Esophagus squamous epithelium (tissue), 5 donors: ENCODE data around the gene EFNA1. TPM values are rescaled to one million over a fixed set of nuclear protein-coding genes. Genes with fewer than 3 reads are reported as not detected.

Experiments used
- DNase-seq: peaks from one replicate; lab custom pipeline; 2025; lab: John Stamatoyannopoulos, UW
- H3K27ac ChIP-seq, 4 donors: fragments of 200-600 bp; sonication (generic); one replicate each; pipeline ENCODE4 v1.5.1; 2016 to 2019; ENCODE audit warnings: mild to moderate bottlenecking in 1 of 4
- H3K27me3 ChIP-seq, 4 donors: fragments of 200-600 bp; sonication (generic); 1 replicate in 3 of 4; 2 replicates in 1 of 4; pipeline versions ENCODE4 v1.5.1 to v1.6.0; 2017 to 2021; ENCODE audit warnings: antibody characterized with exemption in 1 of 4
- H3K36me3 ChIP-seq, 3 donors: fragments of 200-600 bp; sonication (generic); one replicate each; pipeline ENCODE4 v1.5.1; 2016 to 2019
- H3K4me1 ChIP-seq, 3 donors: fragments of 200-600 bp; sonication (generic); one replicate each; pipeline ENCODE4 v1.5.1; 2017 to 2019
- H3K4me3 ChIP-seq, 4 donors: fragments of 200-600 bp; sonication (generic); 1 replicate in 3 of 4; 2 replicates in 1 of 4; pipeline ENCODE4 v1.5.1; 2016 to 2019; ENCODE audit warnings: mild to moderate bottlenecking in 2 of 4, moderate library complexity in 1 of 4
- H3K9me3 ChIP-seq, 3 donors: fragments of 200-600 bp; sonication (generic); one replicate each; pipeline ENCODE4 v1.5.1; 2016 to 2019
- CTCF ChIP-seq, 6 experiments: fragments of 450-650 bp in 4 of 6; fragments of 200-600 bp in 2 of 6; sonication (generic) in 2 of 6; IDR thresholded peaks; one replicate each; pipeline ENCODE4 v1.5.1; 2016 to 2019; ENCODE audit warnings: antibody characterized with exemption in 6 of 6, mild to moderate bottlenecking in 4 of 6, moderate library complexity in 4 of 6
- POLR2A ChIP-seq, 4 donors: fragments of 450-650 bp; IDR thresholded peaks; one replicate each; pipeline ENCODE4 v1.6.1; 2017; ENCODE audit warnings: antibody characterized with exemption in 4 of 4, mild to moderate bottlenecking in 4 of 4, moderate library complexity in 3 of 4
- WGBS, 2 donors: methylation state at CpG; one replicate each; pipeline ENCODE4 v1.1.5; 2018; 5-methylcytosine and 5-hydroxymethylcytosine counted together
- intact Hi-C: fragments of 100-400 bp; cut with DNase I; formaldehyde crosslinking; loops from one replicate; pipeline ENCODE4 v1.15.0; 2022
- total RNA-seq, 4 donors: library from RNA; depleted of rRNA; stranded (reverse); fragments of >200 nt; gene quantifications; one replicate each; pipeline ENCODE4 v1.1.0, GENCODE V29; 2016
- donor health status: DM: yes; HTN: yes; CAD: no.

The EFNA1 gene
- total RNA-seq, 4 donors from 2014 or later: 30.2 to 42.9 (median 31.0) TPM

DNA sequence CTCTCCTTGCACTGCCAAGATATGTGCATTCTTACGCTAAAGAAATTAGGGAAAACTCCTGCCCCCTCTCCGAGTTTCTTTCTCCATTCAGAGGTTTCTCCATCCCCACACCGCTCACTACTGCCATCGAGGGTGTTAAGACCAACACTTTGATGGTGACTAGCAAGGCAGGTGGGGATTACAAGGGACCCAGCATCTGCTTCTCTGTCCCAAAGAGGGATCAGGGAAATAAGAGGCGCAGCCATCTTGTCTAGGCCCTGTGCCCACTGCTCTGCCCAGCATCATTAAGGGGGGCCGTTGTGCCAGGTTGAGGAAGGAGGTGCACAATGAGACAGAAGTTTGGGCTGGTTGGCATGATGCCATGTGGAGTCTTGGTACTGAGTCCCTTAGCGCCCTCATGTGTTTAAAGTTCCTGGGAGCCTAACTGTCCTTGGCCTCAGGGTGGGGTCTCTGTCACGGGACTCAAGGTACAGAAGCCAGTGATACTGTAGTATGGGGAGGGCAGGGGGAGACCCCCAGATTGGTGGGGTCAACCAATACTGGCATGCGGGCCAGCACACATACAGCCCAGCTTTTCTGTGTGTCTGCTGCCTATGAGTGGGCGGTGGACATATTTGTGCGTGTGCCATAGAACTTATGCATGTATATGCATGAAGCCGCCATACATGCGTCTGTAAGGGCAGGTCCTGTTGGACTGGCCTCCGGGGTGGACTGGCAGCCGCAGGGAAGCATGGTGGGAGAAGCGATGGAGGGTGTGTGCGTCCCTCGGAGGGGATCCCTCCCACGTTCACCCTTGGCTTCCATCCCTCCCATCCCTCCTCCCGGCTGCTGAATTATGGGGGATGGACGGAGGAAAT, 43.6 kb upstream of the EFNA1 start:
- no peak for DNase-seq
- Histone ChIP-seq H3K36me3 (peaks cover 0 to 8% (median 0%) of the 10 kb centered on the region in 3 donors), H3K4me3 (peak overlapping the region; percentile 59 to 84 (median 70)), H3K4me1 (peaks cover 63 to 73% (median 64%) of the 10 kb centered on the region in 3 donors), H3K9me3 (no peaks in the 10 kb centered on the region), H3K27ac (peak overlapping the region; percentile 90 to 97 (median 96)), H3K27me3 (peaks cover 0 to 54% (median 20%) of the 10 kb centered on the region in 4 donors)
- TF ChIP-seq POLR2A (IDR thresholded peaks at IDR 0.05) (no peak), CTCF (IDR thresholded peaks at IDR 0.05) (peak in 2 of 6 experiments; percentile 37 to 38)
- intact Hi-C loops: loop anchor here (2.0 kb wide), 1 partner anchor 21 kb away; the partner anchor contains the start of gene EFNA4
- 22 to 26% methylated on average over 9 to 21 of the region's 21 CpGs for WGBS, 2 donors

DNA sequence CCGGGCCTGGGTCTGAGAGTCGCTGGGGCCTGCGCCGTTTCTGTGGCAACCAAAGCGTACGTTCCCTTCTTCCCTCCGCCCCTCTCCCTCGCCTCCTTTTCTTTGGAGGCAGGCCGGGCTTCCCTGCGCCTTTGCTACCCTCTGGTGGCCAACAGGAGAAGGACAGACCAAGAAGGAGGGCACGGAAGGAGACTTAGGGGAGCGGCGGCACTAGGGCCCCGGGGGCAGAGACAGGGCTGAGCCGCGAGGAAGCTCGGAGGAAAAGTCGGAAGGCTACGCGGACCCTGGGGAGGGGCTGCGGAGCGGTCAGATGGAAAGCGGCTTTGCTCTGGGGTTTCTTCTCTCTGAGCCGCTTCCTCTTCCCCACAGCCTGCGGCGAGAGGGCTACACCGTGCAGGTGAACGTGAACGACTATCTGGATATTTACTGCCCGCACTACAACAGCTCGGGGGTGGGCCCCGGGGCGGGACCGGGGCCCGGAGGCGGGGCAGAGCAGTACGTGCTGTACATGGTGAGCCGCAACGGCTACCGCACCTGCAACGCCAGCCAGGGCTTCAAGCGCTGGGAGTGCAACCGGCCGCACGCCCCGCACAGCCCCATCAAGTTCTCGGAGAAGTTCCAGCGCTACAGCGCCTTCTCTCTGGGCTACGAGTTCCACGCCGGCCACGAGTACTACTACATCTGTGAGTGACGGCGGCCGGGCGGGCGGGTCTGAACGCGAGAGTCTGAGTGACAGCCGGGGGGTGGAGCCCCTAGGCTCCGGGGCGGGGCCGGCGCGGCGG, 42.8 kb upstream of the EFNA1 start:
- H3K27ac ChIP-seq: peak overlapping the region; percentile 90 to 97 (median 96)
- H3K4me3 ChIP-seq: peak overlapping the region; percentile 59 to 84 (median 70)
- TF ChIP-seq CTCF (IDR thresholded peaks at IDR 0.05) (peak; percentile 85 to 99 (median 98)), POLR2A (IDR thresholded peaks at IDR 0.05) (peak in 1 of 4 donors; percentile 40)
- H3K9me3 ChIP-seq: no peaks in the 10 kb centered on the region
- WGBS, 2 donors: 0% methylated on average over 2 to 19 of the region's 67 CpGs
- DNase-seq: peak; percentile 69
- peaks cover 0 to 46% (median 16%) of the 10 kb centered on the region in 4 donors for H3K27me3 ChIP-seq
- intact Hi-C loops: loop anchor here (2.0 kb wide), 1 partner anchor 22 kb away; the partner anchor contains the start of gene EFNA4
- peaks cover 55 to 65% (median 56%) of the 10 kb centered on the region in 3 donors for H3K4me1 ChIP-seq
- peaks cover 0 to 8% (median 0%) of the 10 kb centered on the region in 3 donors for H3K36me3 ChIP-seq

- peak; percentile 40 for DNase-seq
- intact Hi-C loops: loop anchor here (2.0 kb wide), 1 partner anchor 23 kb away; the partner anchor contains the start of gene EFNA4
- Histone ChIP-seq H3K36me3 (peaks cover 0 to 8% (median 0%) of the 10 kb centered on the region in 3 donors), H3K4me3 (peak overlapping the region; percentile 59 to 84 (median 70)), H3K4me1 (peaks cover 48 to 58% (median 49%) of the 10 kb centered on the region in 3 donors), H3K9me3 (no peaks in the 10 kb centered on the region), H3K27ac (peak overlapping the region; percentile 90 to 97 (median 96)), H3K27me3 (peaks cover 0 to 39% (median 9%) of the 10 kb centered on the region in 4 donors)
- 1% methylated on average over 16 to 20 of the region's 32 CpGs for WGBS, 2 donors
- TF ChIP-seq POLR2A (IDR thresholded peaks at IDR 0.05): no peak
- no peak for TF ChIP-seq CTCF (IDR thresholded peaks at IDR 0.05)
Observed at GRCh38 chr1:155085504-155086127, 42.1 kb upstream of the EFNA1 start.

DNA sequence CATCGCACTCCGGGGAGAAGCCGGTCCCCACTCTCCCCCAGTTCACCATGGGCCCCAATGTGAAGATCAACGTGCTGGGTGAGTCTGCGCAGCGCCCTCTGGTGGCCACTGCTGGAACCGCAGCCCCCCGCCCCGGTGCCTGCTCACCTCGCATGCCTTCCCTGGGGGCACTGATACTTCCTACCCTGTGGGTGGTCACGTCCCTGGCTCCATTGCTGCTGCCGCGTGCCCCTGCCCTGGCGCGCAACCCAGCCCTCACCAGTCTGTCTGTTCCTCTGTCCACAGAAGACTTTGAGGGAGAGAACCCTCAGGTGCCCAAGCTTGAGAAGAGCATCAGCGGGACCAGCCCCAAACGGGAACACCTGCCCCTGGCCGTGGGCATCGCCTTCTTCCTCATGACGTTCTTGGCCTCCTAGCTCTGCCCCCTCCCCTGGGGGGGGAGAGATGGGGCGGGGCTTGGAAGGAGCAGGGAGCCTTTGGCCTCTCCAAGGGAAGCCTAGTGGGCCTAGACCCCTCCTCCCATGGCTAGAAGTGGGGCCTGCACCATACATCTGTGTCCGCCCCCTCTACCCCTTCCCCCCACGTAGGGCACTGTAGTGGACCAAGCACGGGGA, 41.4 kb upstream of the EFNA1 start:
- Histone ChIP-seq H3K27me3 (peaks cover 0 to 39% (median 8%) of the 10 kb centered on the region in 4 donors), H3K36me3 (peaks cover 0 to 8% (median 0%) of the 10 kb centered on the region in 3 donors), H3K4me1 (peaks cover 42 to 55% (median 44%) of the 10 kb centered on the region in 3 donors), H3K27ac (peak overlapping the region; percentile 90 to 97 (median 96)), H3K4me3 (peak overlapping the region in 3 of 4 donors; percentile 59 to 84 (median 76)), H3K9me3 (no peaks in the 10 kb centered on the region)
- TF ChIP-seq CTCF (IDR thresholded peaks at IDR 0.05) (peak; percentile 94 to 100 (median 98)), POLR2A (IDR thresholded peaks at IDR 0.05) (no peak)
- WGBS, 2 donors: 4 to 16% methylated on average over 4 to 9 of the region's 24 CpGs
- intact Hi-C loops: no loop called here
- DNase-seq: no peak
